Breast epithelium (tissue), 4 donors: ENCODE results near the gene SLC15A1. TPM values are rescaled to one million over a fixed set of nuclear protein-coding genes. Genes with fewer than 3 reads are reported as not detected.

Experiments used
- DNase-seq, 2 donors: peaks; one replicate each; pipeline ENCODE4 v3.0.0-alpha.2; 2019; ENCODE audit warnings: low spot score in 2 of 2
- H3K27ac ChIP-seq, 2 donors: fragments of 200-600 bp; sonication (generic) in 1 of 2; one replicate each; pipeline ENCODE4 v1.5.1; 2016 to 2019; ENCODE audit warnings: mild to moderate bottlenecking in 1 of 2
- H3K27me3 ChIP-seq, 2 donors: fragments of 200-600 bp; sonication (generic) in 1 of 2; one replicate each; pipeline versions ENCODE4 v1.5.1 to v1.6.0; 2017 to 2019; ENCODE audit warnings: control low read depth in 1 of 2, mild to moderate bottlenecking in 1 of 2
- H3K36me3 ChIP-seq: fragments of 200-600 bp; one replicate; pipeline ENCODE4 v1.5.1; 2019
- H3K4me1 ChIP-seq, 2 donors: fragments of 200-600 bp; sonication (generic); one replicate each; pipeline ENCODE4 v1.5.1; 2016 to 2019; ENCODE audit warnings: control low read depth in 1 of 2
- H3K4me3 ChIP-seq, 3 donors: fragments of 200-600 bp; sonication (generic); 1 replicate in 2 of 3; 2 replicates in 1 of 3; pipeline ENCODE4 v1.5.1; 2016 to 2019; ENCODE audit warnings: mild to moderate bottlenecking in 3 of 3, moderate library complexity in 2 of 3
- H3K9me3 ChIP-seq, 2 donors: fragments of 200-600 bp; sonication (generic) in 1 of 2; one replicate each; pipeline ENCODE4 v1.5.1; 2016 to 2019; ENCODE audit warnings: control low read depth in 1 of 2
- CTCF ChIP-seq, 3 donors: fragments of 450-650 bp; IDR thresholded peaks; one replicate each; pipeline ENCODE4 v1.5.1; 2016 to 2017; ENCODE audit warnings: antibody characterized with exemption in 3 of 3, mild to moderate bottlenecking in 3 of 3, moderate library complexity in 3 of 3
- POLR2A ChIP-seq: fragments of 450-650 bp; IDR thresholded peaks from one replicate; pipeline ENCODE4 v1.6.1; 2016; ENCODE audit warnings: antibody characterized with exemption, mild to moderate bottlenecking, moderate library complexity
- POLR2AphosphoS5 ChIP-seq, 3 donors: sonication (generic); formaldehyde crosslinking; IDR thresholded peaks; one replicate each; pipeline ENCODE4 v1.6.1; 2017; ENCODE audit warnings: antibody characterized with exemption in 3 of 3
- intact Hi-C: fragments of 100-400 bp; cut with DNase I; formaldehyde crosslinking; loops from one replicate; pipeline ENCODE4 v1.15.1; 2023; ENCODE audit warnings: low total_unique reads
- total RNA-seq, 3 donors: library from RNA; depleted of rRNA; stranded (reverse); fragments of >200 nt; gene quantifications; one replicate each; pipeline ENCODE4 v1.1.0, GENCODE V29; 2016

Gene SLC15A1, protein sequence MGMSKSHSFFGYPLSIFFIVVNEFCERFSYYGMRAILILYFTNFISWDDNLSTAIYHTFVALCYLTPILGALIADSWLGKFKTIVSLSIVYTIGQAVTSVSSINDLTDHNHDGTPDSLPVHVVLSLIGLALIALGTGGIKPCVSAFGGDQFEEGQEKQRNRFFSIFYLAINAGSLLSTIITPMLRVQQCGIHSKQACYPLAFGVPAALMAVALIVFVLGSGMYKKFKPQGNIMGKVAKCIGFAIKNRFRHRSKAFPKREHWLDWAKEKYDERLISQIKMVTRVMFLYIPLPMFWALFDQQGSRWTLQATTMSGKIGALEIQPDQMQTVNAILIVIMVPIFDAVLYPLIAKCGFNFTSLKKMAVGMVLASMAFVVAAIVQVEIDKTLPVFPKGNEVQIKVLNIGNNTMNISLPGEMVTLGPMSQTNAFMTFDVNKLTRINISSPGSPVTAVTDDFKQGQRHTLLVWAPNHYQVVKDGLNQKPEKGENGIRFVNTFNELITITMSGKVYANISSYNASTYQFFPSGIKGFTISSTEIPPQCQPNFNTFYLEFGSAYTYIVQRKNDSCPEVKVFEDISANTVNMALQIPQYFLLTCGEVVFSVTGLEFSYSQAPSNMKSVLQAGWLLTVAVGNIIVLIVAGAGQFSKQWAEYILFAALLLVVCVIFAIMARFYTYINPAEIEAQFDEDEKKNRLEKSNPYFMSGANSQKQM
- total RNA-seq, result 1 to 10 TPM in 1 of 3 donors, not detected in 2; 1.3 TPM

DNA sequence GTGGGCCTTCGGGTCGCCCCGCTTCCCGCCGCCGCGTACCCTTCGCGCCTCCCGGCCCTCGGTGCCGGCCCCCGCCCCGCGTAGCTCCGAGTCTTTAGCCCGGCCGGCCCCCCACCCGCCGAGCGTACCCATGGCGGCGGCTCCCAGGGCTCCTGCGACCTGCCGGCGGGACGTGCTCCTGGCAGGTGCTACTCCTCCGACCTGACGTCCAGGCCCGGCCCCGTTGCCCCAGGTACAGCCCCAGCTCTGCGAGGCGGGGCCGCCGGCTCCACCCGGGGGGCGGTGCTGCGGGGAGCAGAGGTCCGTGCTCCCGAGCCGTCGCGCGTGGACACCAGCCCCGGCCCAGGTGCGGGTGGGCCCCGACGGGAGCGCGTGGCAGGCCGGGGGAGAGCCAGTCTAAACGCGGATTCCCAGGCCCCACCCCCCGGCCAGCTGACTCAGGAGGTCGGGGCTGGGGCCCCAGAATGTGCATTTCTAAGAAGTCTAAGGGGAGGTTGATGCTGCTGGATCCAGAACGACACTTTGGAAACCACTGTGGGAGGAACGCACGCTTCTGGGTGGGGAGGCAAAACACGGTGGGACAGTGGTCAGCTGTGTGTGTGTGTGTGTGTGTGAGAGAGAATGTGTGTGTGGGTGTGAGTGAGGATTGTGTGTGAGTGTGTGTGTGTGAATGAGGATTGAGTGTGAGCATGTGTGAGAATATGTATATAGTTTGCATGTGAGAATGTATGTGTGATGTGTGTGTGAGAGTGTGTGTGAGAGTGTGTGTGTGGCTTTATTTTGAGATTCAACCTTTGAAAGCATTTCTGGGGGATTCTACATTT is at the start of gene SLC15A1:
Gene SLC15A1, minus strand, starts transcription at position 206 of the 824 bp plus-strand sequence. Its CDS starts 74 bp downstream, at position 132.
- H3K27me3 ChIP-seq, result peaks cover 5 to 25% of the 10 kb centered on the region in 2 donors
- peaks cover 0 to 5% of the 10 kb centered on the region in 2 donors for H3K4me1 ChIP-seq
- no peak within 1 kb of the TSS for H3K27ac ChIP-seq
- TF ChIP-seq POLR2AphosphoS5 (IDR thresholded peaks at IDR 0.05) (no peak), CTCF (IDR thresholded peaks at IDR 0.05) (no peak), POLR2A (no peak)
- peaks cover 0 to 4% of the 10 kb centered on the region in 2 donors for H3K9me3 ChIP-seq
- intact Hi-C loops, result no loop called here
- no peak for DNase-seq
- H3K36me3 ChIP-seq, result no peaks in the 10 kb centered on the region
- peak within 1 kb of the TSS; percentile 26 to 72 (median 46) for H3K4me3 ChIP-seq

GRCh38 chr13:98801626-98802418 is 49.4 kb upstream of the SLC15A1 start:
- DNase-seq, result no peak
- intact Hi-C loops, result no loop called here
- Histone ChIP-seq H3K27me3 (no peaks in the 10 kb centered on the region), H3K9me3 (no peaks in the 10 kb centered on the region), H3K4me3 (no peak overlapping the region), H3K36me3 (no peaks in the 10 kb centered on the region), H3K27ac (peak overlapping the region in 1 of 2 donors; percentile 19), H3K4me1 (no peaks in the 10 kb centered on the region)
- TF ChIP-seq POLR2AphosphoS5 (IDR thresholded peaks at IDR 0.05), result no peak
- TF ChIP-seq CTCF (IDR thresholded peaks at IDR 0.05), result no peak
- TF ChIP-seq POLR2A, result no peak

DNA sequence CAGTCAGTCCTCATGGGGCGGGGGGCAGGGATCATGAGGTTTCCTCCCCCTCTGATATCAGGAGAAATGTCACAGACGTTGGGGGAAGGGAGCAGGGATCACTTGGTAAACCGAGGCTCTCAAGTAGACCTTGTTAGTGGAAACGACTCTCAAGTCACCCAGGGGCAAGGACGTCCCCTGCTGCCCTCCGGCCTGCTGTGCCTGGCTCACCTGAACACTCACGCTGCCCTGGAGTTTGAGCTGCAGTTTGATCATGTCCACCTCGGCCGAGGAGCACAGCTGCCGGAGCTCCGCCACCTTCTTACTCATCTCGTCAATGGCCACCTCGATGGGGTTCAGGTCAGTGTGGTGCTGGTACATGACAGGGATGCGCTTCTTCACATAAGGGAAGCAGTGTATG is 47.6 kb upstream of the SLC15A1 start:
- Histone ChIP-seq H3K4me1 (no peaks in the 10 kb centered on the region), H3K27ac (no peak overlapping the region), H3K27me3 (no peaks in the 10 kb centered on the region), H3K4me3 (no peak overlapping the region), H3K36me3 (no peaks in the 10 kb centered on the region), H3K9me3 (no peaks in the 10 kb centered on the region)
- no peak for DNase-seq
- TF ChIP-seq POLR2AphosphoS5 (IDR thresholded peaks at IDR 0.05) (no peak), CTCF (IDR thresholded peaks at IDR 0.05) (no peak), POLR2A (no peak)
- intact Hi-C loops, result no loop called here

- no peak for TF ChIP-seq POLR2AphosphoS5 (IDR thresholded peaks at IDR 0.05)
- no peak for TF ChIP-seq CTCF (IDR thresholded peaks at IDR 0.05)
- TF ChIP-seq POLR2A, result no peak
- Histone ChIP-seq H3K9me3 (no peaks in the 10 kb centered on the region), H3K27ac (no peak overlapping the region), H3K36me3 (no peaks in the 10 kb centered on the region), H3K4me1 (no peaks in the 10 kb centered on the region), H3K4me3 (no peak overlapping the region), H3K27me3 (no peaks in the 10 kb centered on the region)
- intact Hi-C loops, result no loop called here
- DNase-seq, result no peak
Measured at GRCh38 chr13:98798849-98799645, 46.6 kb upstream of the SLC15A1 start.
